ENCODE results near the gene CFAP68. TPM values are rescaled to one million over a fixed set of nuclear protein-coding genes. Genes with fewer than 3 reads are reported as not detected.

CFAP68 gene
- total and polyA plus RNA-seq, 2 of the 4 experiments (the other 2 are of a cell fraction), result 10.2 to 17.0 TPM

GRCh38 chr11:111836162-111836561 lies 43.2 kb upstream of the CFAP68 start:
- WGBS, 2 experiments (ENCODE audit: extremely low coverage in 2 of 2, insufficient read length in 1 of 2), result no CpG with 5 or more reads among the region's 1 CpG
- Histone ChIP-seq H3K79me1 (ENCODE audit: low read depth in 1 of 2, low read length in 2 of 2) (no peaks in the 10 kb centered on the region), H2BK15ac (ENCODE audit: low read depth, low read length) (no peak overlapping the region), H2BK120ac (ENCODE audit: low read depth, low read length) (no peak overlapping the region), H2BK20ac (ENCODE audit: low read depth, low read length) (no peak overlapping the region), H3K36me3 (ENCODE audit: control insufficient read depth, insufficient read depth, low read length) (peaks cover 11% of the 10 kb centered on the region), H2AFZ (replicated peaks; ENCODE audit: low read length, poor library complexity) (no peak overlapping the region), H3K27ac (ENCODE audit: insufficient read depth, low read length) (no peak overlapping the region), H4K91ac (ENCODE audit: insufficient read depth, low read depth, low read length) (no peak overlapping the region), H3K4ac (ENCODE audit: low read depth, low read length) (no peak overlapping the region), H3K9me1 (ENCODE audit: insufficient read depth, low read length) (no peaks in the 10 kb centered on the region), H3K56ac (ENCODE audit: extremely low read depth, insufficient read depth, low read length) (no peak overlapping the region), H3K23ac (ENCODE audit: low read depth, low read length) (no peak overlapping the region), H2BK5ac (ENCODE audit: low read depth, low read length, poor library complexity, severe bottlenecking) (no peak overlapping the region), H3K4me1 (ENCODE audit: control insufficient read depth, insufficient read depth, low read length) (peaks cover 4% of the 10 kb centered on the region; the same call in 1 of the 2 replicates), H2AK5ac (ENCODE audit: low read depth, low read length) (no peak overlapping the region), H3K14ac (replicated peaks; ENCODE audit: low read depth, low read length) (no peak overlapping the region), H3K27me3 (ENCODE audit: control insufficient read depth, insufficient read depth, low read length) (no peaks in the 10 kb centered on the region), H3K9me3 (ENCODE audit: control insufficient read depth, insufficient read depth, low read length) (no peaks in the 10 kb centered on the region), H3K4me2 (ENCODE audit: low read depth, low read length) (no peak overlapping the region), H3K4me3 (ENCODE audit: insufficient read depth, low read depth, low read length) (no peak overlapping the region), H3K18ac (ENCODE audit: low read depth, low read length) (no peak overlapping the region), H4K20me1 (ENCODE audit: insufficient read depth, low read length) (no peaks in the 10 kb centered on the region), H4K5ac (ENCODE audit: low read depth, low read length) (no peak overlapping the region), H4K8ac (ENCODE audit: low read depth in 2 of 2, low read length in 2 of 2) (no peak overlapping the region), H2AK9ac (replicated peaks; ENCODE audit: low read depth, low read length, poor library complexity) (no peak overlapping the region), H3K9ac (ENCODE audit: low read depth, low read length) (no peak overlapping the region)
- ChIA-PET CTCF (no interaction called here), POLR2A (ENCODE audit: unreplicated experiment) (no interaction called here)
- intact Hi-C loops (cut with micrococcal nuclease), result no loop called here
- no peak for DNase-seq
- BruUV-seq (replicated peaks), result no TSS peak
- in situ Hi-C loops (cut with MboI; ENCODE audit: low sequenced_read_pairs), result no loop called here
- ATAC-seq (ENCODE audit: low read depth), result no peak
- dilution Hi-C loops (cut with HindIII; ENCODE audit: low sequenced_read_pairs, unreplicated experiment), result no loop called here
- no peak for TF ChIP-seq USF2 (IDR thresholded peaks at IDR 0.05; ENCODE audit: low read depth, low read length)
- TF ChIP-seq RCOR1 (IDR thresholded peaks at IDR 0.05; ENCODE audit: insufficient replicate concordance, low read length), result no peak
- no peak for TF ChIP-seq CHD1 (IDR thresholded peaks at IDR 0.05; ENCODE audit: low read depth, low read length)
- no peak for TF ChIP-seq RFX5 (IDR thresholded peaks at IDR 0.05; ENCODE audit: low read depth, low read length)
- TF ChIP-seq RAD21 (IDR thresholded peaks at IDR 0.05; ENCODE audit: low read length), result no peak
- no peak for TF ChIP-seq MAFK (IDR thresholded peaks at IDR 0.05; ENCODE audit: low read depth, low read length)
- TF ChIP-seq NFE2L2 (IDR thresholded peaks at IDR 0.05; ENCODE audit: low read depth, low read length), result no peak
- TF ChIP-seq SMC3 (IDR thresholded peaks at IDR 0.05; ENCODE audit: low read depth, low read length), result no peak
- no peak for TF ChIP-seq MAZ (IDR thresholded peaks at IDR 0.05; ENCODE audit: borderline replicate concordance, low read depth, low read length)
- TF ChIP-seq FOS (IDR thresholded peaks at IDR 0.05; ENCODE audit: low read depth, low read length), result no peak
- no peak for TF ChIP-seq ELK1 (IDR thresholded peaks at IDR 0.05; ENCODE audit: borderline replicate concordance, low read depth, low read length)
- no peak for TF ChIP-seq BHLHE40 (IDR thresholded peaks at IDR 0.05; ENCODE audit: low read depth, low read length)
- TF ChIP-seq POLR2A (IDR thresholded peaks at IDR 0.05; ENCODE audit: low read depth, low read length), result no peak

All from IMR-90 (cell line).